HL-60 (cell line): ENCODE data around the gene NPAS2.

Experiments used
- CTCF ChIP-seq: IDR thresholded peaks from one replicate; pipeline ENCODE4 v1.5.1; 2011; ENCODE audit warnings: low read length, control low read depth, inconsistent platforms; ENCODE audit not compliant: insufficient read depth
- GABPA ChIP-seq: IDR thresholded peaks from 2 replicates; pipeline ENCODE4 v1.6.1; 2012; ENCODE audit warnings: low read depth
- POLR2AphosphoS5 ChIP-seq: IDR thresholded peaks from 2 replicates; pipeline ENCODE4 v1.6.1; 2012; ENCODE audit warnings: low read depth
- SPI1 ChIP-seq: IDR thresholded peaks from 2 replicates; pipeline ENCODE4 v1.6.1; 2012; ENCODE audit warnings: low read depth, mild to moderate bottlenecking, borderline replicate concordance

GRCh38 chr2:100882645-100883613 lies 63.0 kb downstream of the NPAS2 start:
- TF ChIP-seq CTCF (no peak), POLR2AphosphoS5 (no peak), GABPA (no peak), SPI1 (no peak)
